Mucosa of stomach (tissue), 1 donor: ENCODE measurements around the gene CTAGE8.
"Not testable (repeated sequence)": the region's sequence is repeated elsewhere in the genome, so short reads cannot be mapped to it uniquely, and the experiment has no call there.

Source experiments
- H3K27me3 ChIP-seq: one replicate; pipeline ENCODE4 v1.7.0; 2013; ENCODE audit warnings: mild to moderate bottlenecking, low read length; ENCODE audit not compliant: control insufficient read depth, insufficient read depth
- H3K36me3 ChIP-seq: one replicate; pipeline ENCODE4 v1.7.0; 2013; ENCODE audit warnings: low read length; ENCODE audit not compliant: control insufficient read depth, insufficient read depth
- H3K4me1 ChIP-seq: one replicate; pipeline ENCODE4 v1.7.0; 2013; ENCODE audit warnings: mild to moderate bottlenecking, low read length; ENCODE audit not compliant: control insufficient read depth, insufficient read depth
- H3K4me3 ChIP-seq: one replicate; pipeline ENCODE4 v1.7.0; 2013; ENCODE audit warnings: low read length
- H3K9ac ChIP-seq: one replicate; pipeline ENCODE4 v1.7.0; 2013; ENCODE audit warnings: mild to moderate bottlenecking, low read length, moderate library complexity
- H3K9me3 ChIP-seq: one replicate; pipeline ENCODE4 v1.7.0; 2013; ENCODE audit warnings: mild to moderate bottlenecking, low read length, moderate library complexity; ENCODE audit not compliant: control insufficient read depth
- donor health status: Pancreatic carcinoma.

The CTAGE8 gene

GRCh38 chr7:144269188-144269587 is at the start of gene CTAGE8:
TSS of gene CTAGE8 (minus strand) at chr7:144269288. CDS start at chr7:144269250, 38 bp downstream.
- H3K4me3 ChIP-seq, H3K27me3 ChIP-seq, H3K9ac ChIP-seq, H3K9me3 ChIP-seq, H3K36me3 ChIP-seq, H3K4me1 ChIP-seq: not testable (repeated sequence)

- H3K4me1 ChIP-seq, H3K4me3 ChIP-seq, H3K9me3 ChIP-seq, H3K36me3 ChIP-seq, H3K27me3 ChIP-seq, H3K9ac ChIP-seq: not testable (repeated sequence)
Measured at GRCh38 chr7:144317537-144317936, 48.4 kb upstream of the CTAGE8 start.

GRCh38 chr7:144311872-144312469 is 42.9 kb upstream of the CTAGE8 start, which contains the start of gene OR2A1:
TSS of gene OR2A1 (plus strand) at chr7:144312419. CDS start at chr7:144318125, 5,706 bp downstream.
- H3K4me1 ChIP-seq, H3K36me3 ChIP-seq, H3K9ac ChIP-seq, H3K4me3 ChIP-seq, H3K27me3 ChIP-seq, H3K9me3 ChIP-seq: not testable (repeated sequence)

GRCh38 chr7:144311218-144311617 is 42.1 kb upstream of the CTAGE8 start:
- H3K9ac ChIP-seq, H3K4me3 ChIP-seq, H3K36me3 ChIP-seq, H3K27me3 ChIP-seq, H3K4me1 ChIP-seq, H3K9me3 ChIP-seq: not testable (repeated sequence)

- H3K36me3 ChIP-seq, H3K4me1 ChIP-seq, H3K9ac ChIP-seq, H3K9me3 ChIP-seq, H3K27me3 ChIP-seq, H3K4me3 ChIP-seq: not testable (repeated sequence)
Measured at GRCh38 chr7:144309702-144310101, 40.6 kb upstream of the CTAGE8 start.

GRCh38 chr7:144305156-144305555 is 36.1 kb upstream of the CTAGE8 start:
- H3K27me3 ChIP-seq, H3K9ac ChIP-seq, H3K36me3 ChIP-seq, H3K9me3 ChIP-seq, H3K4me1 ChIP-seq, H3K4me3 ChIP-seq: not testable (repeated sequence)

- H3K9ac ChIP-seq, H3K36me3 ChIP-seq, H3K4me3 ChIP-seq, H3K27me3 ChIP-seq, H3K9me3 ChIP-seq, H3K4me1 ChIP-seq: not testable (repeated sequence)
Measured at GRCh38 chr7:144303607-144304006, 34.5 kb upstream of the CTAGE8 start.

GRCh38 chr7:144302578-144303303 is 33.7 kb upstream of the CTAGE8 start:
- not testable (repeated sequence) for H3K4me3 ChIP-seq, H3K4me1 ChIP-seq, H3K36me3 ChIP-seq, H3K9me3 ChIP-seq, H3K9ac ChIP-seq, H3K27me3 ChIP-seq

DNA sequence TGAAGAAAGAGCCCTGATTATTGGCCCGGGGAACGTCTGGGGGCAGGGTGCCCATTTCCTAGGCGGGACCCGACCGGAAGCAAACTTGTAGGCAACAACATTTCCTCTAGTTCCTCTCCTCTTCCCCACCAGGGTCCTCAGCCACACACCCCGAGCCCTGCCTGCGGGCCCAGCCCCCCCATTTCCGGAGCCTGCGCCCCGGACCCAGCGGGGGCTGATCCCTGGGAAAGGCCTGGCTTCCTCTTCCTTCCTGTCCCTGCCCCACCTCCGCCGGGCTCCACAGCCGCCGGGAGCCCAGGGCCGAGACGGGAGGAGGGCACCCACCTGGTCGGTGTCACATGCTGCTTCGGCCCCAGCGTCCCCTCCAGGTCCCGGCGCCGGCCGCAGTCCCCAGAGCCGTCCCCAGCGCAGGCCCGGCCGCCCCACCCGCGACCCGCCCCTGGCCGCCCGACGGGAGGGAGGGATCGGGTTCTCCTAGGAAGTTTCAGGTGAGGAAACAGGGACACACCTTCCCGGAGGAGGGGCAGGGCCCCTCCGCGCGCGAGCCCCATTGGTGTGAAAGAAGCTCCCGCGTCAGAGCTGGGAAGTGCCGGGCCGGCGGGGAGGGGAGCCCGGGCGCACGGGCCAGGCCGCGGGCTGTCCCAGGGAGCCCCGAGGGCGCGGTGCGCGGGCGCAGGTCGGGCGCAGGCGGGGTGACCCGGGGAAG is 24.9 kb upstream of the CTAGE8 start:
- not testable (repeated sequence) for H3K9me3 ChIP-seq, H3K9ac ChIP-seq, H3K4me1 ChIP-seq, H3K36me3 ChIP-seq, H3K4me3 ChIP-seq, H3K27me3 ChIP-seq

- not testable (repeated sequence) for H3K4me1 ChIP-seq, H3K9me3 ChIP-seq, H3K27me3 ChIP-seq, H3K36me3 ChIP-seq, H3K9ac ChIP-seq, H3K4me3 ChIP-seq
Measured at GRCh38 chr7:144292384-144293161, 23.5 kb upstream of the CTAGE8 start.

DNA sequence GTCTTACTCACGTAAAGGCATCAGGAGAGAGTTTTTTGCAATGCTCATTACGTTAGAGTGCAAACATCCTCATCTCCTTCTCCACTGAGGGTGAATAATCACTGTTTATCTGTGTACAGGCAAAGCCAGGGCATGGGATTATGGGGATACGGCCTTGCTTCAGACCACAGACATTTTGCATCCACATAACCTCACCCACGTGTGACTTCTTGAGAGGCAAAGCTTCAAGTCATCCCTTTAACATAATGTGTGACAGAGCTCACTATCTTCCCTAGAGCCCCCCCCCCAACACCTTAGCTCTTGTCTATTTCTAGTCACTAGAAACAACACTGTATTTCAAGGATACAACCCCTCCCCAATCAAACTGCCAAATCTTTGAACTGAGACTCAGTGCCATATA is 22.5 kb upstream of the CTAGE8 start:
- not testable (repeated sequence) for H3K36me3 ChIP-seq, H3K4me1 ChIP-seq, H3K9me3 ChIP-seq, H3K27me3 ChIP-seq, H3K9ac ChIP-seq, H3K4me3 ChIP-seq

GRCh38 chr7:144287171-144287784 is 18.2 kb upstream of the CTAGE8 start:
- H3K36me3 ChIP-seq, H3K9me3 ChIP-seq, H3K9ac ChIP-seq, H3K4me1 ChIP-seq, H3K4me3 ChIP-seq, H3K27me3 ChIP-seq: not testable (repeated sequence)
